GM21723 (cell line): ENCODE measurements around the gene RAPGEF4.
"Not testable (repeated sequence)": the region's sequence is repeated elsewhere in the genome, so short reads cannot be mapped to it uniquely, and the experiment has no call there.

Experiments used
- ATAC-seq: cut with Tn5 transposase; IDR thresholded peaks from one replicate; pipeline ENCODE4 v1.9.1; 2021; ENCODE audit warnings: mild to moderate bottlenecking, moderate library complexity; ENCODE audit not compliant: unreplicated experiment

Gene RAPGEF4

GRCh38 chr2:173027181-173028128 is 291.8 kb downstream of the RAPGEF4 start:
- peak; percentile 62 for ATAC-seq

GRCh38 chr2:173028141-173028540 is 292.5 kb downstream of the RAPGEF4 start:
- ATAC-seq, result no peak

- no peak for ATAC-seq
Observed at GRCh38 chr2:173028671-173029070, 293.0 kb downstream of the RAPGEF4 start.

- no peak for ATAC-seq
Observed at GRCh38 chr2:173030561-173031490, 295.2 kb downstream of the RAPGEF4 start.

GRCh38 chr2:173032032-173032431 is 296.4 kb downstream of the RAPGEF4 start:
- ATAC-seq, result no peak

GRCh38 chr2:173033084-173033483 is 297.4 kb downstream of the RAPGEF4 start:
- ATAC-seq, result no peak

- no peak for ATAC-seq
Observed at GRCh38 chr2:173034143-173034542, 298.5 kb downstream of the RAPGEF4 start.

GRCh38 chr2:173037245-173038120 is 301.8 kb downstream of the RAPGEF4 start:
- no peak for ATAC-seq

GRCh38 chr2:173038257-173038656 is 302.6 kb downstream of the RAPGEF4 start:
- not testable (repeated sequence) for ATAC-seq

GRCh38 chr2:173040729-173041128 is 305.1 kb downstream of the RAPGEF4 start:
- ATAC-seq, result no peak

GRCh38 chr2:173043476-173043875 is 307.8 kb downstream of the RAPGEF4 start:
- ATAC-seq, result no peak

GRCh38 chr2:173043897-173044519 is 308.4 kb downstream of the RAPGEF4 start:
- no peak for ATAC-seq

- ATAC-seq, result no peak
Observed at GRCh38 chr2:173044686-173045085, 309.0 kb downstream of the RAPGEF4 start.

- ATAC-seq, result no peak
Observed at GRCh38 chr2:173045181-173045580, 309.5 kb downstream of the RAPGEF4 start.

- no peak for ATAC-seq
Observed at GRCh38 chr2:173048522-173048896, 312.9 kb downstream of the RAPGEF4 start.

- ATAC-seq, result peak; percentile 81
Observed at GRCh38 chr2:173048897-173049661, 313.4 kb downstream of the RAPGEF4 start.

GRCh38 chr2:173049831-173050230 is 314.2 kb downstream of the RAPGEF4 start:
- no peak for ATAC-seq

- ATAC-seq, result no peak
Observed at GRCh38 chr2:173050684-173051083, 315.0 kb downstream of the RAPGEF4 start.

GRCh38 chr2:173051463-173052215 is 316.0 kb downstream of the RAPGEF4 start:
- no peak for ATAC-seq
